ENCODE data around the gene RBM3.

Gene RBM3

DNA sequence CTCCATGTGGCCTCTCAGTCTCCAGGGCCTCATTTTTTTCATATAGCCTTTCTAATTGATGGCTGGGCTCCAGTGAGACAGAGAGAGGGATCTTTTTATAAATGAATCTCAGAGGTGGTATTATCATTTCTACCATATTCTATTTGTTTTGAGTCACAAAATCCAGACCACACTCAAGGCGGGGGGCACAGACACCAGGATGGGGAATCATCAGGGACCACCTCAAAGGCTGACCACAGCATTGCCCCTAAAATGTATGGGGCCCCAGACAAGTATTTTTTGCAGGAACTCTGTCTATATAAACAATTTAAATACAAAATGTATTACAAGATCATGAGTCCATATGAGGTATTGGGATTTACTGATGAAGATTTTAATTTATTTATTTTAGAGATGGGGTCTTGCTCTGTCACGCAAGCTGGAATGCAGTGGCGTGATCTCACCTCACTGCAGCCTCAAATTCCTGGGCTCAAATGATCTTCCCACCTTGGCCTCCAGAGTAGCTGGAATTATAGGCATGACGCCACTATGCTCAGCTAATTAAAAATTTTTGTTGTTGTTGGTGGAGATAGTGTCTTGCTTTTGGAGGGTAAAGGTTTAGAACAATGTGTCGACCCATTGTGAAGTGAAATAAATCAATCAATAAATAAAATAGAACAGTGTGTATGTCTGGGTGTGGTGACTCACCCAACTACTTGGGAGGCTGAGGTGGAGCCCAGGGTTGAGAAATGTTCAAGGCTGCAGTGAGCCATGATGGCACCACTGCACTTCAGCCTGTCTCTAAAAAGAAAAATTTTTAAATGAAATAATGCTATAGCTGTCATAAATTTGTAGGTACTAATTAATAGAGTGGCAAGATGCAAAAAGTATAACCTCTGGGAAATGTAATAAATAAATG is 52.4 kb downstream of the RBM3 start:
- no peak for DNase-seq

Data from NCI-H2107 (cell line).